ENCODE data around the gene TENM4. TPM values are rescaled to one million over a fixed set of nuclear protein-coding genes. Genes with fewer than 3 reads are reported as not detected.

Gene TENM4
- total RNA-seq, 2 experiments from 2014 or later: not detected

DNA sequence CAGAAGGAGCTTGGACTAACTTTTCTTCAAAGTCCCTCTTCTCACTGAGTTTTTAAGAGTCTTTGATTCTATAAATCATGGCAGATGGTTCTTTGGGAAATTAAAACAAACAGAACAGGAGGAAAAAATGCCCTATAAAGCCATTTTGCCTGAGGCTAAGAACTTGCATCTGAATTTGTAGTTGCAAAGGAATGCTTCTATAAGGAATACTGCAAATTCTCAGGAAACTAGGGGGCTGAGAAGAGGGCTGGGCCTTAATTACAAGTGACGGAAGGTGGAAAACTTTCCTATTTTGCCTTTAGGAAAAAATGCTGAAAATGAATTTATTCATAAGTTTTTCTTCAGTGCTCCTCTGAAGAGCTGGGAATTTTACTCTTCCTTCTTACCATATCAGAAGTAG lies 776.2 kb downstream of the TENM4 start:
- H3K27ac Mint-ChIP-seq: no peak overlapping the region
- H3K9me3 Mint-ChIP-seq: no peaks in the 10 kb centered on the region
- no peaks in the 10 kb centered on the region for H3K4me1 Mint-ChIP-seq (ENCODE audit: low read depth)
- no peak for DNase-seq
- H3K4me3 Mint-ChIP-seq: no peak overlapping the region
- POLR2A ChIA-PET: no interaction called here
- H3K36me3 Mint-ChIP-seq: no peaks in the 10 kb centered on the region
- H3K27me3 Mint-ChIP-seq: peaks cover 3% of the 10 kb centered on the region
- intact Hi-C loops (cut with micrococcal nuclease): no loop called here
- CTCF ChIA-PET: no interaction called here

DNA sequence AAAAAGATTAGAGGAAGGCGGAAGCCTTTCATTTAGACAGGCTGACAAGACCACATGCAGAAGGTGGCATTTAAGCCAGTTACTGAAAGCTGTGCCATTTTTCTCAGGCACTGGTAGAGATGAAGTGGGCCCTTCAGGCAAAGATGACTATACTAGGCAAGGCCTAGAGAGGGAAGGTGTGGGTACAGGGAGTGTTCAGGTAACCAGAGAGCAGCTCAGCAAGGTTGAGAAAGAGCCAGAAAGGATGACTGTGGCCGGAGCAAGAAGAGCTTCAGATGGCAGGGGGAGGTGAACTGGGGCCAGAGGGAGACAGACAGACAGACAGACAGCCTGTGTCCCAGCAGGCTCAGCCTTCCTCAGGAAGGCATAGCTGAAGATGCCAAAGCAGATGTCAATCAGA lies 778.0 kb downstream of the TENM4 start:
- ChIA-PET POLR2A (no interaction called here), CTCF (interaction anchor here (1.8 kb wide), 1 partner anchor 17 kb away, joined by 8 read pairs; no protein-coding TSS in a partner anchor)
- H3K27me3 Mint-ChIP-seq: peaks cover 3% of the 10 kb centered on the region
- H3K9me3 Mint-ChIP-seq: no peaks in the 10 kb centered on the region
- no peak overlapping the region for H3K27ac Mint-ChIP-seq
- intact Hi-C loops (cut with micrococcal nuclease): no loop called here
- no peak overlapping the region for H3K4me3 Mint-ChIP-seq
- H3K36me3 Mint-ChIP-seq: no peaks in the 10 kb centered on the region
- no peaks in the 10 kb centered on the region for H3K4me1 Mint-ChIP-seq (ENCODE audit: low read depth)
- DNase-seq: no peak

DNA sequence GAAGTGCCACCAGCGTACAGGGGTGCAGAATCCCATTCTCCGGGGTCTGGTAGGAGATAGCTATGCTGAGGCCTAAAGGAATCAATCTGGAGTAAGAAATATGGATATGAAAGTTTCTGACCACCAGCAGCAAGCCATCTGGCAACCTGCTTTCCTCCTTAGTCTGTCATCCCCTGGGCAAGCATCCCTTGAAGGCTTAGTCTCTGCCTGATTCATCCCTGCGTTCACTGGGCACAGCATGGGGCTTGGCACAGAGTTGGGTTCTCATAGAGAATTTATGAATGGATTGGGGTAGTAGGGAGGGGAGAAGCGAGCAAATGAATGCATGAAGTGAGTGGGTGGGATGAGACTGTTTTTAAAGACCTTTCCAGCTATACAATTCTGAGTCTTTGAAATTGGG lies 780.4 kb downstream of the TENM4 start:
- intact Hi-C loops (cut with micrococcal nuclease): no loop called here
- CTCF ChIA-PET: interaction anchor here (2.4 kb wide), 1 partner anchor 14 kb away, joined by 17 read pairs; no protein-coding TSS in a partner anchor

DNA sequence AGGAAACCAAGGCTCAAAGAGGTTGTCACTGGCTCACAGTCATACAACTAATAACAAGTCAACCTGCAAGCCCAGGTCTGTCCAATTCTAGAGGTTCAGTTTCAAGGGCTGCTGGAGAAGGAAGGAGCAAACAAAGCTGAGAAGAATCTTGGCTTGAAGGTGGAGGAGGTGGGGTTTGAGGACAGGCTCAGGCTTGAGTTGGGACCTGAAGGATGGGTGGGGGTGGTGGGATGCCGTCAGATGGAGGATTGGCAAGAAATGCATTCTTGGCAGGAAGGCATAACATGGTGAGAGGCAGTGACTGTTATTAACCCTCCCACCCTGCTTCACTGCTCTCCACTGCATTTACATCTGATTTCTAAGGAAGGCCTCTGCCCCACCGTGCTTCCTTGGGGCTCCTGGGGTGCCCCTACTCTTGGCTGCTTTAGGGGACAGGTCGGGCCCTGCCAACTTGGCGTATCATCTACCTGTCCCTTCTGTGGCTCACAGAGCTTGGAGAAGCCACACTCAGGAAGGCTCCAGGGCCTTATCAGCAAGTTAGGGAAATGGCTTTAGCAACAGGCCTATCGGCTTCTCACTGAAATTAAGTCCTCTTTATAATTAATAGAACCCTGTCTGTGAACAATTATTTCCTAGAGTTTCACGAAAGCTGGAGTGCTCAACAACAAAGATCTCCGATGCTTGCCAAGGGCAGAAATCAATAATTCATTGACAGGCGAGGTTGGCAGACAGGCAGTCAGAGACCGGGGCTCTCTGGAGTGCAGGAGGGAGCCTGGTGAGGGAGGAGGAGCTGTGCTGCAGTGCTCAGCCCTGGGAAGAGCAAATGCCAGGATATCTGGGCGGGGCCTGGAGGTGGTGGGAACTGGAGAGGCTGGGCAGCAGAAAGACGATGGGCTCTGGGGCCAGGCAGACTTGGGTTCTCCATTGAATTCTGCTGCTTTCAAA lies 781.2 kb downstream of the TENM4 start:
- H3K27ac Mint-ChIP-seq: no peak overlapping the region
- CTCF ChIA-PET: interaction anchor here (1.2 to 2.4 kb wide), 4 partner anchors 12 to 56 kb away, joined by 3 to 17 read pairs (median 6); no protein-coding TSS in a partner anchor
- intact Hi-C loops (cut with micrococcal nuclease): no loop called here
- no peaks in the 10 kb centered on the region for H3K36me3 Mint-ChIP-seq
- peaks cover 3% of the 10 kb centered on the region for H3K27me3 Mint-ChIP-seq
- POLR2A ChIA-PET: no interaction called here
- DNase-seq: no peak
- no peak overlapping the region for H3K4me3 Mint-ChIP-seq
- H3K9me3 Mint-ChIP-seq: no peaks in the 10 kb centered on the region
- H3K4me1 Mint-ChIP-seq (ENCODE audit: low read depth): no peaks in the 10 kb centered on the region

More for the DNA sequence above, 780.4 kb downstream of the TENM4 start:
- POLR2A ChIA-PET: no interaction called here
- no peaks in the 10 kb centered on the region for H3K4me1 Mint-ChIP-seq (ENCODE audit: low read depth)
- H3K4me3 Mint-ChIP-seq: no peak overlapping the region
- no peak for DNase-seq
- no peak overlapping the region for H3K27ac Mint-ChIP-seq
- no peaks in the 10 kb centered on the region for H3K36me3 Mint-ChIP-seq
- H3K27me3 Mint-ChIP-seq: peaks cover 3% of the 10 kb centered on the region
- H3K9me3 Mint-ChIP-seq: no peaks in the 10 kb centered on the region

DNA sequence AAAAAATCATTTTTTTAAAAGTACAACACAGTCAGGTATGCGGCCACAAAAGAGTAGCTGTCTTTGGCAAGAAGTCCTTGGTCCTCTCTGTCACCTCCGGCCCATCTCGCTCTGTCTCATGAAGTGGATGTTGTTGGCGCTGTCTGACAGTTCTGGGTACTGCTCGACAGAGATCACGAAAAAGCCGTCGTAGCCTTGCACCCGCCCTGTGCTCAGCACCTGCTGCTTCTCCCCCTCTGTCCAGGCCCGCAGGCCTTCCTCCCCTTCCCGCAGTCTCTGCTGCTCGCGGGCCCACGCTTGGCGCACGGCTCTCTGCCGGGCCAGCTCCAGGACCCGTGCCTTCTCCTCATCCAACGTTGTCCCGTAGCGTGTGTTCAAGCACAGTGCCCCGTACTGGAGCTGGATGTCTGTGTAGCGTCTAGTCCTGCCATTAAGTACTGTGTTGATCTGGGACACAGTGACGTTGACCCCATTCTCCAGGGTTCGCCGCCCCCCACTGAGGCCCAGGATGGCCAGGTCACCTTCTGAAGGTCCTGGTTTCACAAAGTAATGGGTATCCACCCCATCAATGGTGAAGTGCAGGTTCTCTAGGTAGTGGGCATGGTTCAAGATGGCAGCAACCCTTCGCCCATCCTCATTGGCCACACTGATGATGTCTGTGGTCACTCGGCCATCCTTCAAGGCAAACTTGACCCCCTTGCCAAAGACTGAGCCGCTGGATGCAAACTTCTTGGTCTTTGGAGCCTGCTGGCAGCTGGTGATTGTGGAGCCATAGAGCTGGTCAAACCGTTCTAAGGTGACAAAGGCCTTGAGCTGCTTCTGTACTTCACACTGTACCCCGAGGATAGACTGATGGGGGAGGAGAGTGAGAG lies 782.6 kb downstream of the TENM4 start:
- intact Hi-C loops (cut with micrococcal nuclease): no loop called here
- Mint-ChIP-seq H3K36me3 (no peaks in the 10 kb centered on the region), H3K27ac (no peak overlapping the region), H3K9me3 (no peaks in the 10 kb centered on the region), H3K27me3 (peaks cover 3% of the 10 kb centered on the region), H3K4me1 (ENCODE audit: low read depth) (peaks cover 9% of the 10 kb centered on the region), H3K4me3 (no peak overlapping the region)
- ChIA-PET POLR2A (no interaction called here), CTCF (interaction anchor here (1.2 to 1.6 kb wide), 3 partner anchors 11 to 58 kb away, joined by 3 to 7 read pairs (median 4); no protein-coding TSS in a partner anchor)
- DNase-seq: no peak

DNA sequence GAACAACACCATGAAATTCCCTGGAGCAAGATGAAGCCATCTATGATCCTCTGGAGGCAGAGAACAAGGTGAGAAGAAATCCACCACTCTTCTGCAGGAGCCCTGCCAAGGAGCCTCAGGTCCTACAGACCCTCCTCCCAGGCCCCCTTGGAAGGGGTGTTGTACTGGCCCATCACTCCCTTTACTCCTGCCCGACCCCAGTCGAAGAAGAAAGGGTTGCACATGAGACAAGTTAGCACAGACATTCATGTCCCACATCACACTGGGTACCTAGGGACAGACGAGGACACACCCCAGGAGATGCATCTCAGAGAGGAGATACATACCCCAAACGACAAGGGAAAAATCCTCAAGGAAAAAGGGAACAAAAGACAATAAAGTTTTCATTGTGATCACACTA lies 783.4 kb downstream of the TENM4 start:
- CTCF ChIA-PET: interaction anchor here (4.5 kb wide), 1 partner anchor 11 kb away, joined by 51 read pairs; no protein-coding TSS in a partner anchor
- Mint-ChIP-seq H3K27ac (no peak overlapping the region), H3K4me1 (ENCODE audit: low read depth) (peaks cover 10% of the 10 kb centered on the region)

DNA sequence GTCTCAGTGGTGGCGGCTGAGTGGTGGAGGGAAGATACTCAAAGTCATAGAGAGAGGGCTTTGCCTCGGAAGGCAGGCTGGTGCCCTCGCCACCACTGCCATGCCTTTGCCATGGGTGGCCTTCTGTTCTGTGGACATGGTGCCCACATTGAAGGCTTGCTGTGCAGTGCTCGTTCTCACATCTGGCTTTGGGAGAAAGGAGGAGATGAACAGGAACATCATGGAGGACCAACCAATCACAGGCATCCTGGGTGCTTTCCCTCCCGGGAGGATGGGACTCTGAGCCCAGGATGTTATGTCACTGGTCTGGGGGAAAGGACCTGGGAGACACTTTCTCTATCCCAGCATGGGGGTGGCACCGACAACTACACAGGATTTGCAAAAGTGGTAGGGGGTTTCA lies 783.8 kb downstream of the TENM4 start:
- CTCF ChIA-PET: interaction anchor here (4.5 kb wide), 1 partner anchor 11 kb away, joined by 51 read pairs; no protein-coding TSS in a partner anchor
- H3K4me1 Mint-ChIP-seq (ENCODE audit: low read depth): peaks cover 15% of the 10 kb centered on the region
- POLR2A ChIA-PET: no interaction called here
- no peak overlapping the region for H3K27ac Mint-ChIP-seq
- no peaks in the 10 kb centered on the region for H3K9me3 Mint-ChIP-seq
- no peak for DNase-seq
- peaks cover 2% of the 10 kb centered on the region for H3K27me3 Mint-ChIP-seq
- intact Hi-C loops (cut with micrococcal nuclease): no loop called here
- H3K36me3 Mint-ChIP-seq: no peaks in the 10 kb centered on the region
- H3K4me3 Mint-ChIP-seq: no peak overlapping the region

More for the DNA sequence above, 783.4 kb downstream of the TENM4 start:
- Mint-ChIP-seq H3K36me3 (no peaks in the 10 kb centered on the region), H3K27me3 (peaks cover 2% of the 10 kb centered on the region), H3K4me3 (no peak overlapping the region), H3K9me3 (no peaks in the 10 kb centered on the region)
- DNase-seq: no peak
- POLR2A ChIA-PET: no interaction called here
- intact Hi-C loops (cut with micrococcal nuclease): no loop called here

DNA sequence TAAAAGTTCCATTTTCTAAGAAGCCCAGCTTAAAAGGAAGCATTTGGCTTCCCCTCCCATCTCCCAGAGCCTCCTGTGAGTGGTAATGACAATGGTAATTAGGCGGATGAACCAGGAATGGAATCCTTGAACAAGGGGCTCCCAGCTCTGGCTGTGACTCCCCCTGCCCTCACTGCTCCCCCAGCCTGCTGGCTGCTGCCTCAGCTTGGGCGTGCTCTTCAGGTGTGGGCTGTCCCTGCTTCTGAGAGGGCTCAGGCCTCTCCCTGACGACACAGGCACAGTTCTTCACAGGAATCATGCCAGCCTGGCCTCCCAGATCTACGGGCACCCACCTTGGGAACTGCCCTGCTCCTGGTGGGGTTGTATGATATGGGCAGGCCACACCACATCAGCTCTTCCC lies 784.5 kb downstream of the TENM4 start:
- H3K9me3 Mint-ChIP-seq: no peaks in the 10 kb centered on the region
- DNase-seq: no peak
- H3K36me3 Mint-ChIP-seq: no peaks in the 10 kb centered on the region
- intact Hi-C loops (cut with micrococcal nuclease): no loop called here
- H3K27me3 Mint-ChIP-seq: peaks cover 6% of the 10 kb centered on the region
- POLR2A ChIA-PET: no interaction called here
- H3K4me1 Mint-ChIP-seq (ENCODE audit: low read depth): peaks cover 20% of the 10 kb centered on the region
- H3K27ac Mint-ChIP-seq: no peak overlapping the region
- no peak overlapping the region for H3K4me3 Mint-ChIP-seq
- CTCF ChIA-PET: interaction anchor here (4.5 kb wide), 1 partner anchor 10 kb away, joined by 51 read pairs; no protein-coding TSS in a partner anchor

DNA sequence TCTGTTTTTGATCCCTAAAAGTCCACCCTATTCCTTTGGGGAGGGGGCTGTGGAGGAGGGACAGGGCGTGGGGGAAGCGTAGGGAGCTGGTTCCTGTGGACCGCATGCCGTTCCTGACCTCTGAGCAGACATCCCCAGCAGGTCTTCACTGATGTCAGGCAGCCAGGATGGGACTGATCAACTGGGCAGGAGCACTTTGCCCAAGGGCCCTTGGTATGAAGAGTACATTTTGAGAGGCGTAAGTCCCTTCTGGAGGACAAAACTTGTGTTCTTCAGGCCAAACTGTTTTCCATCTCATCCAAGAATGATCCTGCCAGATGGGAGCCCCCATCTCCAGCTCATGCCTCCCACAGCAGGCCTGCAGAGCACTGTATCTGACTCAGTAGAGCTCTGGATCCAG lies 785.3 kb downstream of the TENM4 start:
- H3K36me3 Mint-ChIP-seq: no peaks in the 10 kb centered on the region
- intact Hi-C loops (cut with micrococcal nuclease): no loop called here
- no peak overlapping the region for H3K4me3 Mint-ChIP-seq
- H3K4me1 Mint-ChIP-seq (ENCODE audit: low read depth): peaks cover 24% of the 10 kb centered on the region
- peaks cover 8% of the 10 kb centered on the region for H3K27me3 Mint-ChIP-seq
- H3K9me3 Mint-ChIP-seq: no peaks in the 10 kb centered on the region
- POLR2A ChIA-PET: no interaction called here
- DNase-seq: no peak
- H3K27ac Mint-ChIP-seq: no peak overlapping the region
- CTCF ChIA-PET: interaction anchor here (4.5 kb wide), 1 partner anchor 9 kb away, joined by 51 read pairs; no protein-coding TSS in a partner anchor

DNA sequence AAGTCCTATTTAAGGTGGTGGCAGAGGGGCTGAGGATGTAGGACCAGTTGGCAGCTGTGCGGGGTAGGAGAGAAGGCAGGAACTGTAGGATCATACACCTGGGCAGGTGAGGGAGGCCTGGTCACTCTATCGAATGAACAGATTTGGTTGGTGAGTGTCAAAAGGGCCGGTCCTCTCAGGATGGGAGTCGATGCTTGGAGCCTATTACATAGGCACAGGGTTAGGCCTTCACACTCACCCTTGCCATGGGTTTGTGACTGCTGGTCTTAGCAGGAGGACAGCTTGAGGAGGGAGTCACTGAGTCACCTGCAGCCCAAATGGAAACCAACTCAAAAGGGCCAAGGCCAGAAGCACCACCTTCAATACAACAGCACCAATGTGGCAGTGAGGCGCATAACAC lies 786.0 kb downstream of the TENM4 start:
- H3K4me3 Mint-ChIP-seq: no peak overlapping the region
- CTCF ChIA-PET: interaction anchor here (3.1 to 4.5 kb wide), 2 partner anchors 9 to 60 kb away, joined by 13 to 51 read pairs; no protein-coding TSS in a partner anchor
- peaks cover 24% of the 10 kb centered on the region for H3K4me1 Mint-ChIP-seq (ENCODE audit: low read depth)
- no peak overlapping the region for H3K27ac Mint-ChIP-seq
- H3K27me3 Mint-ChIP-seq: peaks cover 7% of the 10 kb centered on the region
- H3K9me3 Mint-ChIP-seq: no peaks in the 10 kb centered on the region
- H3K36me3 Mint-ChIP-seq: no peaks in the 10 kb centered on the region
- POLR2A ChIA-PET: no interaction called here
- intact Hi-C loops (cut with micrococcal nuclease): no loop called here
- no peak for DNase-seq

DNA sequence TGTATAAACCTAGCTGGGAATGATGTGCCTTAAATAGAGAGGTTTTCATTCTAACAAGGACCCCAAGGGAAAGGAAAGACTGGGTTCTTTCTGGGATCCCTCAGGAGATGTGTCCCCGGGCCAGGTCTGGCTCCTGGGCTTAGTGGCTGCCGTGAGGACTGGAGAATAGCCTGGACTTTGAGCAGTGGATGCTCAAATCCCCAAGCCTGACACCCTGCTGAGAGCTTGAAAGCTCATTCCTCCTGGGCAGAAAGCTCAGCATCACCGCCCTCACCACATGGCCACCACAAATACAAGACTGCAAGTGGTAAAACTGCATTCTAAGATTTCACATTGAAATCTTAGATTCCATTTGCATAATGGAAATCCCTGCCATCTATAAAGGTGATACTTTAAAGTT lies 786.8 kb downstream of the TENM4 start:
- Mint-ChIP-seq H3K36me3 (no peaks in the 10 kb centered on the region), H3K4me3 (no peak overlapping the region), H3K27me3 (peaks cover 6% of the 10 kb centered on the region), H3K27ac (no peak overlapping the region), H3K4me1 (ENCODE audit: low read depth) (peaks cover 25% of the 10 kb centered on the region), H3K9me3 (no peaks in the 10 kb centered on the region)
- peak; percentile 42 for DNase-seq
- POLR2A ChIA-PET: no interaction called here
- intact Hi-C loops (cut with micrococcal nuclease): no loop called here
- CTCF ChIA-PET: interaction anchor here (3.1 to 4.5 kb wide), 2 partner anchors 8 to 61 kb away, joined by 13 to 51 read pairs; no protein-coding TSS in a partner anchor
